ENCODE measurements around the gene RALGDS.

The RALGDS gene

DNA sequence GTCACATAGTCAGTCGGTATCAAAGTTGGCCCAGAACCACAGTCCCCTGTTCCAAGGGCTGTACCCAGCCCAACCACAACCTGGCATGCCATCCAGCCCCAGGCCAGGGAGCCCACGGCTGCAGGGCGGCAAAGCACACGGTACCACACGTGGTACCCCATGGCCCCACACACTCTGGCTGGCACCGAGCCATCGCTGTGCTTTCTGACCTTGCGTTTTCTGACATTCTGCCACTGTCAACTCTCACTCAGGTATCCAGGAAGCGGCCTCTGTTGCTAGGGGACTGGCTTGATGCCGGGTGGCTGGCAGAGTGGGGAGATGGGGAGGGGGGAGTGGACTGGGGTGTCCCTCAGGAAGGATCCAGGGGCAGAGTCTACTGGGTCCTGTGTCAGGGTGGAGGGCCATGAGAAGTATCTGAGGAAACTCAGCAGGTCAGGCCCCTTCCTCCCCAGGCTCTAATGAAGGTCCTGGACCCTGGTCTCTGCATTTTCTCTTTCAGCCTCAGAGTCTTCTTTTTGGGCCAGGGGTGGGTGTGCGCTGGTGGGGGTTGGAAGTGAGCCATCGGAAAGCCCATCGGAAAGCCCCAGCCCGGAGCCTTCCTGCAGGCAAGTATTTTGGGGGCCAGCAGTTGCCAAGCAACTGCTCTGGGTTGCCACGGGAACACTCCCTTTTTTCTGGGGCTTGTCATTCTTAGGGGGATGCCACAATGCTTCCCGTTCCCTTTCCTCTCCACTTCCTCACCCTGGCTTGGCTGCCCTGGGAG lies 21.0 kb upstream of the RALGDS start:
- no peak for DNase-seq (ENCODE audit: low read depth)
- H3K4me3 ChIP-seq (ENCODE audit: low read length) = no peak overlapping the region
- TF ChIP-seq, protein P1, sequence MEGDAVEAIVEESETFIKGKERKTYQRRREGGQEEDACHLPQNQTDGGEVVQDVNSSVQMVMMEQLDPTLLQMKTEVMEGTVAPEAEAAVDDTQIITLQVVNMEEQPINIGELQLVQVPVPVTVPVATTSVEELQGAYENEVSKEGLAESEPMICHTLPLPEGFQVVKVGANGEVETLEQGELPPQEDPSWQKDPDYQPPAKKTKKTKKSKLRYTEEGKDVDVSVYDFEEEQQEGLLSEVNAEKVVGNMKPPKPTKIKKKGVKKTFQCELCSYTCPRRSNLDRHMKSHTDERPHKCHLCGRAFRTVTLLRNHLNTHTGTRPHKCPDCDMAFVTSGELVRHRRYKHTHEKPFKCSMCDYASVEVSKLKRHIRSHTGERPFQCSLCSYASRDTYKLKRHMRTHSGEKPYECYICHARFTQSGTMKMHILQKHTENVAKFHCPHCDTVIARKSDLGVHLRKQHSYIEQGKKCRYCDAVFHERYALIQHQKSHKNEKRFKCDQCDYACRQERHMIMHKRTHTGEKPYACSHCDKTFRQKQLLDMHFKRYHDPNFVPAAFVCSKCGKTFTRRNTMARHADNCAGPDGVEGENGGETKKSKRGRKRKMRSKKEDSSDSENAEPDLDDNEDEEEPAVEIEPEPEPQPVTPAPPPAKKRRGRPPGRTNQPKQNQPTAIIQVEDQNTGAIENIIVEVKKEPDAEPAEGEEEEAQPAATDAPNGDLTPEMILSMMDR (IDR thresholded peaks at IDR 0.05; ENCODE audit: insufficient read depth, low read depth, low read length, missing control alignments) = no peak

DNA sequence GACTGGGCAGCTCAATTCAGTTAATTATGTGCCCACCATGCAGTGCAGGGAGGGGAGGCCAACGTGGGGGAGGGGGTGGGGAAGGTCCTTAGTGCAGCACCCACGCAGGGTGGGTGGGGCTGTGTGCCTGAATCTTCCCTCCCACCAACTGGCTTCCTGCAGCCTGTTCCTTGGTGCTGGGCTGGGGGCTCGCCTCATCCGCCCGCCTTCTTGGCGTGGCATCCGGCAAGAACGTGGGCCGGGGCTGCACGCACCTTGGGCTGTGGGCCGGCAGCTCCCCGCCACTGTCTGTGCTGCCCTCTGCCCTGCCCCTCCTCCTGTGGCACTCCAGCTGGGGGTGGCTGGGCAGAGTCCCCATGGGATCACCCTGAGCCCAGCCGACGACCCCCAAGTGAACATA lies 19.6 kb upstream of the RALGDS start:
- TF ChIP-seq, protein P1 (IDR thresholded peaks at IDR 0.05; ENCODE audit: insufficient read depth, low read depth, low read length, missing control alignments) = no peak
- H3K4me3 ChIP-seq (ENCODE audit: low read length) = no peak overlapping the region
- DNase-seq (ENCODE audit: low read depth) = no peak

DNA sequence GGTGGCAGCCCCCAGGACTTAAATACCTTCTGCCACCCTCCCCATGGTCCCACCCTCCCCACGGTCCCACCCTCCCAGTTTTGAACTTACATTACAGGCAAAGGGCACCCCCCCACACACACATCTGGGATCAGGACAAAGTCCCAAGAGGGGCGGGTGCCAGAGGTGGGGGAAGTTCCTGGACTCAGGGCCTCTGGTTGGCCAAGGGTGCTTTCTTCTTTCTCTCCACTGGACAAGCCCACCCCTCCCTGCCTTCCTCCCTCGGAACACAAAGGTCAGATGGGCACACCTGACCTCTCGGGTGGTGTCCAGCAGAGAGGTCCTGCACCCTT lies 19.1 kb upstream of the RALGDS start:
- TF ChIP-seq, protein P1 (IDR thresholded peaks at IDR 0.05; ENCODE audit: insufficient read depth, low read depth, low read length, missing control alignments) = no peak
- no peak overlapping the region for H3K4me3 ChIP-seq (ENCODE audit: low read length)
- DNase-seq (ENCODE audit: low read depth) = no peak

DNA sequence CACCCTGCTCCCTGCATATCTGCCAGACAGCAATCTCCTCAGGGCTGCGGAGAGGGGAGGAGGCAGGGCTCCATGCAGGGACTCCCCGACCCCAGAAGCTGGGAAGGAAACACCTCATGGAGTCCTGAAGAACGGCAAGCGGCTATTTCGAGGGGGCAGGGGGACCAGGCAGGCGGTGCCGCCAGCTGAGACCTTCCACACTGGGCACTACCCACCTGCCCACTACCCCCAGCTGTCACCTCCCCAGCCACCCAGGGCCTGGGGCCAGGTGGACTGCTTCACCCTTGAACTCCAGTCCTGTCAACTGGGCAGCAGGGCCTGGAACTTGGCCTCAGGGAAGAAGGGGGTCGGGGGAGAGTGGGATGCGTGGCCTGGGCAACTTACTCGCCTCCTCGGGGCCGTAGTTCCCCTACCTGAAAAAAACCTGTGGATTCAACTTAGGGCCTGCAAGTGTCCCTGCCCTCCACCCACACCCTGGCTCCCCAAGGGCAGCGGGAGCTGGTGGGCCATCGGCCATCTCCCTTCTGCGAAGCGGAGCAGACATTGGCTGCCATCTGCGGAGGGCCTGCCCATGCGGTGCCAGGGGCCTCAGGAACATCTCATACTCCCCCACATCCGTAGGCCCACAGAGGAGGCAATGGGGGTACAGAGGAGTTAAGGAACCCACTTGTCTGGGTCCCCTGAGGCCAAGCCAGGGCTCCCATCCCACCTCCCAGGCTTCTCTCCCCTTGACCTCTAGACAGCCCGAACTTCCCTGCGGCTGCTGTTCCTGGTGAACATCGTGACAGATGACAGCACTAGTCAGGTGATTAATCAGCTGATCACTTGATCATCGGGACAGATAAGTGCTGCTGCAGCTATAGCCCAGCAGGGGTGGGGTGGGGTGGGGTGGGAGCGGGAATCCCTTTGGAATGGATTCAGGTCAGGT lies 18.5 kb upstream of the RALGDS start:
- DNase-seq (ENCODE audit: low read depth) = no peak
- H3K4me3 ChIP-seq (ENCODE audit: low read length) = no peak overlapping the region
- TF ChIP-seq, protein P1 (IDR thresholded peaks at IDR 0.05; ENCODE audit: insufficient read depth, low read depth, low read length, missing control alignments) = no peak

DNA sequence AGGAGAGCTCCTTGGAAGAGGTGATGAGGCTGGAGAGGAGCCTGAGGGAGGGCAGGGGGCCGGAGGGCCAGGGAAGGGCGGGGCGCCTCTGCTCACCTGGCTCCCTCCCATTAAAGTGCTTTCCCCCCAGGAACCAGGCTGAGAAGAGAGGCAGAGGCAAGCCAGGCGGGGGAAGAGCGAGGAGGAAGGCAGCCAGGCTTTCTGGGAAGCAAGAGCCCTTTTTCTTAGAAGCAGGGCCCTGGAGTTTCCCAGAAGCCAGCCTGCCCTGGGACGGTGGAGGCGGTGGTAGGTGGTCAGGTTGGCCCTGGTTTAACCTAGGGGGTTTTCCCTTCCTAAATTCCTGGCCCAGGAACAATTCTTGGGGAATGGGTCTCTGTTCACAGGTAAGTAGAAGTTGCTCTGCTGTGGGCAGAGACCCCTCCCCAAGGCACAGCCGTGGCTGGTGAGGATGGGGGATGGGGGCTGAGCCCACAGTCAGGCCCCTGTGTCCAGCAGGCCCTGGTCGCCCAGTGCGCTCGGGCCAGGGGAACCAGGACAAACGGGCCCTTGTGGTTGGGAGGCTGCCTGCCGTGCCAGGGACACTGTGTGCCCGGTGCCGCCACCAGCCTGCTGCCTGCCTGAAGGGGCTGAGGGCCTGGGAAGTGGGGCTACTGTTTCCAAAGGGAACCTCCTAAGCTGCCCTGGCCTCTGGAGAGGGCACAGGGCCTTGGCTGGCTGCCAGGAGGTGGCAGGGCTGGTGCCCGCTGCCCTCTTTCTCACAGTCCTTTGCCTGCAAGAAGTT lies 16.6 kb upstream of the RALGDS start:
- TF ChIP-seq, protein P1 (IDR thresholded peaks at IDR 0.05; ENCODE audit: insufficient read depth, low read depth, low read length, missing control alignments) = no peak
- no peak for DNase-seq (ENCODE audit: low read depth)

DNA sequence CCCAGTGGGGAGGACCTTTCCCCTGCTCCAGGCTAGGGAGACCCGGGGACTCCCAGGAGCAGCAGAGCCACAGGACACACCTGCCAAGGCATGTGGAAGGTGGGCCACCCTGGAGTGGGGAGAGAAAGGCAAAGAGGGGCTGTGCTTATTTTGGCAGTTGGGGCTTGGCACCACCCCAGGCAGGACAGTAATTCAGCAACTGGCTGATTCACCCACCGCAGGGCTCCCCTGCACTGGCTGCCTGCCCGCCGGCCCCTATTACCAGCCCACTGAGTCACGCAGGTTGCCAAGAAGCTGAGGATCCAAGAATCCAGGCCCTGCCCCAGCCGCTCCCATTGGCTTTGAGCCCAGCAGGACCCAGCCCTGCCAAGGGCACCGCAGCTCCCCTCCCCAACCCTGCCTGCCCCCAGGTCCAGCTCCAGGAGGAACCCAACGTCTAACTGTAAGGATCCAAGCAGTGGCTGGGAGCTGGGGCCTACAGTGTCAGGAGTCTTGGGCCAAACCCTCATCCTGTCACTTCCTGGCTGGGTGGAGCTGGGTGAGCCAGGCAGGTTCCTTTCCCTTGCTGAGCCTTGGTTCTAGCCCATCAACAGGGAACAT lies 14.2 kb upstream of the RALGDS start:
- no peak overlapping the region for H3K4me3 ChIP-seq (ENCODE audit: low read length)
- DNase-seq (ENCODE audit: low read depth) = peak; percentile 98
- TF ChIP-seq, protein P1 (IDR thresholded peaks at IDR 0.05; ENCODE audit: insufficient read depth, low read depth, low read length, missing control alignments) = no peak

More for the DNA sequence above, 16.6 kb upstream of the RALGDS start:
- no peak overlapping the region for H3K4me3 ChIP-seq (ENCODE audit: low read length)
